Measurements from ENCODE around the gene VSIG2. TPM values are rescaled to one million over a fixed set of nuclear protein-coding genes. Genes with fewer than 3 reads are reported as not detected.
A peak's percentile ranks its signal among the peaks of the same experiment; 100 is the strongest.

VSIG2 gene
- total RNA-seq, 1 donor from 2014 or later, result not detected

GRCh38 chr11:124763156-124763947 is 11.3 kb upstream of the VSIG2 start:
- DNase-seq, result no peak

DNA sequence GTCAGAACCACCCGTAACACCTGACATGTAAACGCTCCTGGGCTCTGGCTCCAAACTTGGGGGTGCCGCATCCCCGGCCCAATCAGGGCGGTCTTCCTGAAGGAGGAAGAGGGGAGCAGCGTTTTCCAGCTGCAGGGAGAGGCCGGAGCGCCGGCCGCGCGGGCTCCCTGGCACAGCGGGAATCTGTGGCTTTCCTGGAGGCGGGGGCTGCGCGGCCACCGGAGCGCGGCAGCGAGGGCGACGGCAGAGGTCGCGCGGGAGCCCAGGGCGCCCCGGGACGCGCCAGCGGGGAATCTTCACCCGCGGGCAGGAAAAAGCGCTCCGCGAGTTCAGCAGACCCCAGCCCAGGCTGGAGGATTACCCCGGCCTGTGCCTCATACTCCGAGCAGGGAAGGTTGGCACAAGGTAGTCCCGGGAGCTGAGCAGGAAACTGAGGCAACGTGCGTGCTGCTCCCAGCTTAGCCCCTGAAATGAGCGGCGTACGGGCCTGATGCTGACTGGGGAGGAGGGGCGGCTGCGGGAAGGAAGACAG is 10.6 kb upstream of the VSIG2 start:
- no peak for DNase-seq

GRCh38 chr11:124762105-124762623 is 10.1 kb upstream of the VSIG2 start, which contains the start of gene ESAM:
Gene ESAM, minus strand, starts transcription at chr11:124762290. Its CDS starts 136 bp downstream, at chr11:124762154.
- DNase-seq, result no peak

- DNase-seq, result no peak
Measured at GRCh38 chr11:124761301-124762104, 9.4 kb upstream of the VSIG2 start.

DNA sequence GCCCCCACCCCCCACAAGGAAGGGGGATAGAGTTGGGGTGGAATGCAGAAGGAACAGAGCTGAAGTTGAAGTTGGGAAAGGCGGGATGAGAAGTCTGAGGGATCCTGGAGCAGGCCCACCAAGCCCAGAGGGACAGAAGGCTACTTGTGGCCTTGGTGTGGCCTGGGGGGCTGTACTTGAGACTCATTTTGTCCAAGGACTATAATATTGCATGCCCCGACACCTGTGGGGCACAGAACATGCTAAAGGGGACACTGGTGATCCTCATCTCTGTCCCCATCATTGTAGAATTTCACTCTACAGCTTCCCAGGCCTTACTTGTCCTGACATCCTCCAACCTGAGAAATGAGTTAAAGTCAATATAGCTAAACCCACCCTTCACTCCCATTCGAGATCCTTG is 8.8 kb upstream of the VSIG2 start:
- DNase-seq, result no peak

DNA sequence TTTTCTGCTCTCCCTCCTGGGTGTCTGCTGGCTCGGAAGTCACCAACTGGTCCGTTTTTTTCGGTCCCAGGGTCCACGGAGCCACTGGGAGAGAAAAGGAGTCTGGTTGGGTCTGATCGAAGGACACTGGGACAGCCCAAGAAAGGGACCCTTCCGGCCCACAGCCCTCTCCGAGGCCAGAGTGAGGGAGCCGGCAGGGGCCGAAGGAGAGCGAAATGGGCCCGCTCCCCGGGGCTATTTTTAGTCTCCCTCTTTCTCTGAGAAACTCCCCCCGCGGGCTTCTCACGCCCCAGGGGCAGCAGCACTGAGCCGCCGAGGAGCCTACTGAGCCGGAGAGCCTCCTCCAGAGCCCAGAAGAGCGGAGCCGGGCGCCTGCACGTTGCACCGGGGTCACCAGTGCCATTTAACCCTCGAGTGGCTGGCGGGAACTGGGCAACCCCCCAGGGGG is 8.2 kb upstream of the VSIG2 start:
- DNase-seq, result no peak

DNA sequence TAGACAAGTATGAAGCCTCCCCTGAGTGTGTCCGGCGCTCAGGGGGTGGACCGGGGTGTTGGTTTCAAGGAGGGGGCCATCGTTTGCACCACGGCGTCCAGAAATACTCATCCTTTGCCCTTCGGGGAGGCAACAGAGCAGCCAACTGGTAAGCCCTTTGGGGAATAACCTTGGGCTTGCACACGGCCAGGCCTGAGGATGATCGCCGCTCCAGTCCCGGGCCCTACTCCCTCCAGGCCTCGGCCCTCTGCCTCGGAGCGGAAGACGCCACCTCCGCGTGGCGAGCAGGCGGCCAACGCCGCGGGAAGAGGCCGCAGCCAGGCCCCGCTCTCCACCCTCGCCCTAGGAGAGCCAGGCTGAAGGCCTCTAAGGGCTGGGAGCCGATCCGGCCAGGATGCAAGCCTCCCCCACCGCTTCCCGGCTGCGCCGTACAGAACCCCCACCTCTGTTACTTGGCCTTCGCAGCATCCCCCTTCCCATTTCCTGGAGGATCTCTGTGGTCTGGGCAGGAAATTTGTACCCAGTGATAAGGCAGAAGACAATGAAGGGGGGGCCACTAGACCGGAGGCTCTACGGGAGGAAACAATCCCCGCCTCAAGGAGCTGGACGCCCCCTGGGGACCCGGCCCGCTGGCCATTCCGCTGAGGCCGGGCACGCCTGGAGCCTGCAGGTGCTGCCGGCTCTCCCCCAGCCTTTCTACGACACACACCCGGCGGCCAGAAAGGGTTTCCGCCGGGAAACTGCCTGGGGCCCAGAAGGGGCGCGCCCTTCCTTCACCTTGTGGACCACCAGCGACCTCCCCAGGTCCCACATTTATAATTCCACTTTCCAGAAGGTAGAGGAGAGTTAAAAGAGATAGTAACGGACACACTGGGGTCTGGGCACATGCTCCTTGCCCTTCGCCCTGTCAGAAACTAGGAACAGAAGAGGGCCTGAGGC is 7.5 kb upstream of the VSIG2 start:
- no peak for DNase-seq

- DNase-seq, result peak; percentile 40
Measured at GRCh38 chr11:124758355-124759265, 6.6 kb upstream of the VSIG2 start.

GRCh38 chr11:124757320-124757719 is 5.3 kb upstream of the VSIG2 start:
- no peak for DNase-seq

- DNase-seq, result no peak
Measured at GRCh38 chr11:124756753-124757227, 4.7 kb upstream of the VSIG2 start.

- no peak for DNase-seq
Measured at GRCh38 chr11:124756033-124756752, 4.1 kb upstream of the VSIG2 start.

DNA sequence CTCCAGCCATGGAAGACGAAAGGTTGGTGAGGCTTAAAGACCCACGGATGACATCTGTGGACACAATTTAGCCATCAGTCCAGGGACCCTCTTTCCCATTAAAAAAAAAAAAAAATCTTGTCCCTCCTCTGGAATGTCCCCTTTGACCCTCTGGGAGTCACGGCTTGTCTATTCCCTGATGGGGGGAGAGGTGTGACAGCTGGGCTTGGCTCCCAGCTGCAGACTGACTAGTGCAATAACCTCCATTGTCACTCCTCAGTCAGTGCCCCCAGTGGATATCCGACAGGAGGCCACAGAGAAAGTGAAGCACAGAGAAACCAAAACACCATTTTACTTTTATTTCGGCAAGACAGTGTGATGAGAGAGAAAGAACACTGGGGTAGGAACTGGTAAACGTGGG is 2.7 kb upstream of the VSIG2 start:
- DNase-seq, result no peak

GRCh38 chr11:124754309-124754708 is 2.3 kb upstream of the VSIG2 start:
- DNase-seq, result no peak

DNA sequence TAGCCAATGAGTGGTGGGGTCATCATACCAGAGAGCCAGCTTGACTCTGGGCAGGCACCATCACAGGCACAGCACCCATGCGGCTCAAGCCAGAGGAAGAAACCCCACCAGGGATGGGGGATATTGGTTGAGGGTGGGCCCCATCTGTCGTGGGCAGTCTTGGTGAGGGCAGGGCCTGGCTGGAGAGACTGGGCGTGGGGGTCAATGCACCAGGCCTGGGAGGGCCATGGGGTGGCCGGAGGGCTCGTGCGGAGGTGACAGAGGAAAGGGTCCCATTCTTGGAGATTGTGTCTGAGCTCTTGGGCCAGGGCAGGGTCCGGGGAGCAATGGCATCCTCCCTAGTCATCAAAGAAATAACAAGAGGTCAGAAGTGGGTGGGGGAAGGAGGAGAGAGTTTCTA is 1.6 kb upstream of the VSIG2 start:
- no peak for DNase-seq

DNA sequence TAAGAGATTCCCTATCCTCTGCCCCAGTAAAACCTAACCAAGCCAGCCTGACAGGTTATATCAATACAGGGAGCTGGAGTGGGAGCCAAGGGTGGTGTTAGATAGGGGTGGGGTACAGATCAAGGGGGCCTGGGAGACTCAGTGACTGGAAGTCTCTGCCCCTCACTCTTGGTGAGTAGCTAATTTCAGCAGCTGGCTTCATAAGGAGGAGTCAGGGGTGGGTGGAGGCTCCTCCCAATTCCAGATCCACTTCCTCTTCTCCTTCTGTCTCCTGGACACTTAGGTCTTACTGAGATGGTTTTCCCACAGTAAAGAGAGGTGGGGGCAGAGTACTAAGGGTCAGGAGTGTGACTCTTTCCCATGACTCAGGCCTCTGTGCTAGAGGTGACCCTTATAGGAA is 1.1 kb upstream of the VSIG2 start:
- no peak for DNase-seq

GRCh38 chr11:124752471-124753102 is 532 bp upstream of the VSIG2 start:
- no peak for DNase-seq

DNA sequence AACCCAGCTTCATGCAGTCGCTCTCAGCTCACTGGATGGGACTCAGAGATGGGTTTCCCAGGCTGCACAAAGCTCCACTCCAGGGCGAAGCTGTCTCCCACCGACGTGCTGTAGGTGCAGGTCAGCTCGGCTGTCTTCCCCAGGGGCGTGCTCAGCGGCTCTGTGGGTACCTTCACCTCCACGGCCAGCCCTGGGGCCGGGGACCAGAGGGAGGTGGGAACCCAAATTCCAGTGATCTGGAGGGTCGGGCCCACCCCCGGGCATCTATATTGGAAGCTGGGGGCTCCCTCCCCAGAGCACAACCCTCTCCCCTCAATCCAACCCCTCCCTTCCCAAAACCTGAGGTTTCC is 689 bp downstream of the VSIG2 start:
- no peak for DNase-seq

GRCh38 chr11:124749912-124750311 is 2.1 kb downstream of the VSIG2 start:
- no peak for DNase-seq

All from occipital lobe (tissue), 2 donors.